NCI-H345 (cell line): ENCODE measurements around the gene ZNF568.

Source experiments
- DNase-seq: peaks from one replicate; lab custom pipeline; 2025; lab: John Stamatoyannopoulos, UW

ZNF568 gene

GRCh38 chr19:36915992-36916830 is at the start of gene ZNF568, which contains the start of gene ZNF829:
Gene ZNF568, plus strand, starts transcription at chr19:36916332. Its CDS starts 6,439 bp downstream, at chr19:36922771.
Gene ZNF829, minus strand, starts transcription at chr19:36916291. Its CDS starts 1,124 bp downstream, at chr19:36915167.
- peak; percentile 97 for DNase-seq

GRCh38 chr19:36876993-36877938 is 38.9 kb upstream of the ZNF568 start:
- DNase-seq = no peak

GRCh38 chr19:36891768-36892357 is 24.3 kb upstream of the ZNF568 start:
- no peak for DNase-seq

GRCh38 chr19:36894849-36895383 is 21.2 kb upstream of the ZNF568 start:
- no peak for DNase-seq

- no peak for DNase-seq
Measured at GRCh38 chr19:36898422-36898821, 17.7 kb upstream of the ZNF568 start.

GRCh38 chr19:36916991-36917390 is 859 bp downstream of the ZNF568 start:
- no peak for DNase-seq

GRCh38 chr19:36918090-36918489 is 2.0 kb downstream of the ZNF568 start:
- DNase-seq = no peak

- DNase-seq = no peak
Measured at GRCh38 chr19:36931684-36932083, 15.6 kb downstream of the ZNF568 start.

- no peak for DNase-seq
Measured at GRCh38 chr19:36939153-36939552, 23.0 kb downstream of the ZNF568 start.

- DNase-seq = no peak
Measured at GRCh38 chr19:36950335-36951119, 34.4 kb downstream of the ZNF568 start.

- DNase-seq = no peak
Measured at GRCh38 chr19:36962346-36962745, 46.2 kb downstream of the ZNF568 start.

- DNase-seq = peak; percentile 93
Measured at GRCh38 chr19:36963280-36963679, 47.1 kb downstream of the ZNF568 start.

GRCh38 chr19:36972571-36972970 is 56.4 kb downstream of the ZNF568 start:
- DNase-seq = no peak

GRCh38 chr19:36973021-36973843 is 57.1 kb downstream of the ZNF568 start:
- DNase-seq = peak; percentile 52

- DNase-seq = no peak
Measured at GRCh38 chr19:36973844-36974195, 57.7 kb downstream of the ZNF568 start.

GRCh38 chr19:36986131-36986530 is 70.0 kb downstream of the ZNF568 start:
- no peak for DNase-seq

GRCh38 chr19:36986601-36987000 is 70.5 kb downstream of the ZNF568 start:
- DNase-seq = peak; percentile 89

GRCh38 chr19:36987091-36987490 is 71.0 kb downstream of the ZNF568 start:
- DNase-seq = peak; percentile 54

GRCh38 chr19:36997152-36997842 is 81.2 kb downstream of the ZNF568 start:
- DNase-seq = no peak

GRCh38 chr19:36997843-36998235 is 81.7 kb downstream of the ZNF568 start:
- no peak for DNase-seq
